ENCODE results near the gene YAP1.

YAP1 gene

DNA sequence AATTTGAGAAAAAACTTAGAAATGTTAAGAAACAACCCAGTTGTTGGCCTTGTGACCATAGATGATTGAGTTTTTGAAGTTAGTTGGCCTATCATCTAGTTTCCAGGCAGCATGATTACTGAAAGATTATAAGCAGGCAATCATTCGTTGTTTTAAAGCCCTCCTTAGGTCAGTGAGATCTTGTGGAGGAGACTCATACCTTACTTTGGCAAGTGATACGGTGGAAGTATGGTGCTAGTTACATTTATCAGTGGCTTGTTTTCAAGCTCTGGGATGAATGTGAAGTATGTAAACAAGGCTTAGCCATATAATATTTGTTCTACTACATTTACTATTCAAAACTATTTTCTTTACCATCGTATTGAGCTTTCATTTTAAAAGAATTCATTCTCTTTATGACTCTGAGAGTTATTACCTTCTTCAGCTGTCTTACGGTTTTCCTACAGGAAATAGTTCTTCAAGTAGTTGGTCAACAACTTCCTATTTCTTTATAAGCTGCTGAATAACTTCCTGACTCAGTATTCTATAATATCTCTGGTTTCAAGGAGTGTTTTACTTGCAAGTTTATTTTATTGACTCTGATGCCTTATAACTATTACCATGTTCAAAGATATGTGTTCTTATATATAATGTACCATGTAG, 7.3 kb downstream of the YAP1 start:
- DNase-seq = no peak

DNA sequence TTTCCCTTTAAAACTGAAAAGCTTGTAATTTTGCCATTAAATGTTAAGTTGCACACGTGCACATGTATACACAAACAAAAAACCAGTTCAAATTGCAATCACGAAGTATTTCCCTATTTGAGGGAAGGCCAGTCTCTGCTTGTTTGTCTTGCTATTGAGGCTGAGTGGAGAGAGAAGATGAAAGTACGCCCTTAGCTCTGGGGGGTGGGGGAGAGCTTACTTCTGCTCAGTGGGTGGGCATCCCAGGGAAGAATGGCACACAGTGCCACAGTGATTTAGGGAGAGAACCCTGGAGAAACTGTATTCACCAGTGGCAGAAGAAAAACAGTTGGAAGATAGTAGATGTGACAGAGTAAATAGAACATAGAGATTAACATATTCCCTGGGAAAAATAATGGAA, 8.7 kb downstream of the YAP1 start:
- no peak for DNase-seq

DNA sequence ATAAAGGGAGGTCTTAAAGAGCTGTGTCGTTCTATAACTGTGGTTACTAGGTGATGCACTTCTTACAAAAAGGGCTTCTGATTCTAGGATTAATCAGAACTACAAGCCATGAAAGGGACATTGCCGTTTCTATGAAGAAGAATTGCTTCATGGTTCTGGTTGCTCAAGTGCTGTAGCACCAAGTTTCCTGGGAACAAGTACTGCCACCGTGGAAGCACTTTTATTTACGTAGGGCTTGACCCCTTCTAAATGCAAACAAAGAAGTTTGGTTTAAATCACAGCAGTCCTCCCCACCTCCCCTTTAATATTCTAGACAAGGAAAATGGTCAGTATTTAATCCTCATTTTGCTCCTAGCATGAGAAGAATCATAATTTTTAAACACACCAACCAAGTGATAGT, 9.8 kb downstream of the YAP1 start:
- DNase-seq = no peak

DNA sequence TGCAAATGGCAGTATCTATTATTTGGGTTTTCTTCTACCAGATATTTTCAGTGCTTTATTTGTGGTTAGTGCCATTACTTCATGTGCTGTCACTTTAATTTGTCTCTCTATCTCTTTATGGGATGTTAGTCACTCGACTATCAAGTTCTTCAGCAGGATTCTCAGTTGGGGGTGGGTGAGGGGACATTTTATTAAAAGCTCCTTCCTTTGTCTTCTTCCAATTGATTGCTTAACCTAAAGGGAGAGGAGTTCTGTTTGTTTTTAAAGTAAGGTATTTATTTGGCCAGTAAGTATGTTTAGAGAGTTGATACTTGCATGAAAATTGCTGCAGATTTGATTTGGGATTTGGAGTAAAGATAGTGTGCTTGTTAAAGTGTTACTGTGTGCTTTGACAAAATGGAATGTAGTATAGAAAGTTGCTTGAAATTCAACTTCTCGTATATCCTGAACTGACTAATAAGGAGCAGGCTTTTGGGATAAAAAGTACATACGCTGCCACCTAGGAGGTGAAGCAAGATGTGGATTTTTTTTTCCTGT, 10.3 kb downstream of the YAP1 start:
- DNase-seq = no peak

DNA sequence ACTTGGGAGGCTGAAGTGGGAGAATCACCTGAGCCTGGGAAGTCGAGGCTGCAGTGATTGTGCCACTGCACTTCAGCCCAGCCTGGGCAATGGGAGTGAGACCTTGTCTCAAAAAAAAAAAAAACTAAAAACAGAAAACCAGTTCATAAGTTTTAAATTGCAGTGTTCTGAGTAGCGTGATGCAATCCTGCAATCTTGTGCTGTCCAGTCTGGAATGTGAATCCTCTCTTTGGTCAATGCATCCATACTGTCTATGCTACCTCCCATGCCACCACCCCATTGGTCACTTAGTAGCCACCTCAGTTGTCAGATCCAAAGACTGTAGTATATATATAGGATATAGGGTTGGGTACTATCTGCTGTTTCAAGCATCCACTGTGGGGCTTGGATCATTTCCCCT, 11.1 kb downstream of the YAP1 start:
- DNase-seq = no peak

DNA sequence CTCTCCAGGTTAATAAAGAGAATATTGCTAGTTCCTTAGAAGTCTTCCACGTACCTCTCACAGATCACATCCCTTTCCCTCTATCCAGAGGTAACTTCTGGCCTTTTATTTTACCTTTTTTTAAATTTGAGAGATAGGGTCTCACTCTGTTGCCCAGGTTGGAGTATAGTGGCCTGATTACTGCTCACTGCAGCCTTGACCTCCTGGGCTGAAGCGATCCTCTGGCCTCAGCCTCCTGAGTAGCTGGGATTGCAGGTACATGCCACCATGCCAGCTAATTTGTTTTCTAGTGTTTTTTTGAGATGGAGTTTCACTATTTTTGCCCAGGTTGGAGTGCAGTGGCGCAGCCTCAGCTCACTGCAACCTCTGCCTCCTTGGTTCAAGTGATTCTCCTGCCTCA, 24.4 kb downstream of the YAP1 start:
- no peak for DNase-seq

DNA sequence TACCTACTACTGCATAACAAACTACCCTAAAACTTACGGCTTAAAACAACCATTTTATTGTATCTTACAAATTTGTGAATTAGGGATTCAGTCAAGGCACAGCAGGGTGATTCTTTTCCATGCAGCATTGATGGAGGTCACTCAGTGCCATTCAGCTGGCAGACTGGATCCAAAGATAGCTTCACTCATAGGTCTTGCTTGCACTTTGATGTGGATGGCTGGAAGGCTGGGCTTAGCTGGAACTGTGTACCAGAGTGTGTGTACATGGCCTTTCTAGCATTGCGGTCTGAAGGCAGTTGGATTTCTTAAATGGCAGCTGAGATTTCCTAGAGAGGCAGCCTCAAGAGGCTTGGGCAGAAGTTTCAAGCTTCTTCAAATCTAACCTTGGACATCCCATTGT, 25.0 kb downstream of the YAP1 start:
- DNase-seq = no peak

DNA sequence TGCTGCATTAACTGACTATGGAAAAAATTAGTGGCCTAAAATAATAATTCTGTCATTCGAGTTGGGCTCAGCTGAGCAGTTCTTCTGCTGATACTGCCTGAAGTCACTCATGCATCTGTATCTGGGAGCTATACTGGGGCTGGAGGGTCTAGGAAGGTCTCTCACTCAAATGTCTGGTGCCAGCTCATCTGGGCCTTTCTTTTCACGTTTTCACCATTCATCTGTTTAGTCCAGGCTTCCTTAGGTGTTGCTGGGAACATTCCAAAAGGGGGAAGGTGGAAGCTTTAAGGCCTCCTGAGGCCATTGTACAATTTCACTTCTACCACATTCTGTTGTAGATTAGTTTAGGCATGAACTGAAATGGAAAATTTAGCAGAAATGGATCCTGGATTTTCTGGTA, 28.0 kb downstream of the YAP1 start:
- DNase-seq = no peak

DNA sequence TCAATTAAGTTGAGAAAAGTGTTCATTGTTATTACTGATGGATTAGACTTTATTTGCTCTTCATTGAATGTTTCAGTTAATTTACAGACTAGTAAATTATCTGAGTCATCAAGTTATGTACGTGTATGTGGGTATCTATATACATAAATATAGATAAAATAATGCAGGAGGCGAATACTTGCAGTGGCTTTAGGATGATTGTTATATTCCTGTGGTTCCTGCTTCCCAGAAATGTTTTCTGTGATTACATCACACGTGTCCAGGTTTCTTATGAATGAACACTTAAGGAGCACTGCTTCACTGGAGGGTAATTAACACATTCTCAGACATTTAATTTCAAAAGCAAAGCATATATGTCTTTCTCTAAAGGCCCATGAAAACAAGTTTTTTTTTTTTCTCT, 28.4 kb downstream of the YAP1 start:
- DNase-seq = no peak

DNA sequence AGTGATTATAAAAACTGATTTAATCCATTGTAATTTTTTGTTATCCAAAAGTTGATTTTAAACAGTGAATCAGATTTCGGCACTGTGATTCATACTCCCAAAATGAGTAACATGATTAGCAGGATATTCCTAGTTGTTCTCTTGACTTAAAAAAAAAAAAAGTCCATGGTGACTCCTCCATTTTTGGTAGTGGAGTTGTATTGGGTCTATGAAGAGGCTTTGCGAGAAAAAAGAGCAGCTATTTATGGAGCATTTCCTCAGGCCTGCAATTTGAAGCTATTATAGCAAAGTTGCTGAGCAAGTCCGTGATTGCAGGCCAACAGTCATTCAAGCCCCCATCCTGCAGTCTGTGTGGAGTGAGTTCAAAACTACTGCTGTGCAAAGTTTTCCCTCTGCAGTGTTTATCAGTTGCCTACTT, 28.8 kb downstream of the YAP1 start:
- no peak for DNase-seq

DNA sequence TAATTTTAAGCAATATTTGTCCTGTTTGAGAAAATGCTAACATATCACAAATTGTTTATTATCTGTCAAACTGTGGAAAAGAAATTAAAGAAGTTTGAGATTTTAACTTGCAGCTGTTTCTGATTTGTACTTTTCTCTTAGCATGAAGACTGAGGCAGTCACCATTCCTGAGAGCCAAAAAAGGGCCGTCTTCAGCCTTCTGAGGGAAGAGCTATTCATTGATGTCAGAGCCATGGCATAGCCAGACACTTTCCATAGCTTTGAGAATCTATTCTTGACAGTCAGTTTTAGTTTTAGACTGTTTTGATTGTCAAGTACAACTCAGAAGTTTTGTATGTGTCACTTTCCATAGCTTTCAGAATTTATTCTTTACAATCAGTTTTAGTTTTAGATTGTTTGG, 32.1 kb downstream of the YAP1 start:
- no peak for DNase-seq

DNA sequence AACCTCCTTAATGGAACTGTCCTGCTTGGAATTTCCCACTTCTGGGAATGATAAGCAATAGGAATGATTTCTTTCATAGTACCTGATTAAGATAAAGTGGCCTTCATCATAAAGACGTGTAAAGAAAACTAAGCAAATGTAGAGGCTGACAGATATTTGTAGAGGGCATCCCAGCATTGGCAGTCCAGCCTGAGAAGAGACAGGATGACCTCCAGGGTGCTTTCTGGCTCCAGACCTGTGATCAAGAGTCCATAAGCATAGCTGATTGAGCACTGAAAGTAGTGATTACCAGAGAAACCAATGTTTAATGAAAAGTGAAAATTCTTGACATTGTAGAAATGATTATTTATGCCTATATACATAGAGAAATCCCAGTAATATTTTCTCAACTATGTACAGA, 33.6 kb downstream of the YAP1 start:
- no peak for DNase-seq

DNA sequence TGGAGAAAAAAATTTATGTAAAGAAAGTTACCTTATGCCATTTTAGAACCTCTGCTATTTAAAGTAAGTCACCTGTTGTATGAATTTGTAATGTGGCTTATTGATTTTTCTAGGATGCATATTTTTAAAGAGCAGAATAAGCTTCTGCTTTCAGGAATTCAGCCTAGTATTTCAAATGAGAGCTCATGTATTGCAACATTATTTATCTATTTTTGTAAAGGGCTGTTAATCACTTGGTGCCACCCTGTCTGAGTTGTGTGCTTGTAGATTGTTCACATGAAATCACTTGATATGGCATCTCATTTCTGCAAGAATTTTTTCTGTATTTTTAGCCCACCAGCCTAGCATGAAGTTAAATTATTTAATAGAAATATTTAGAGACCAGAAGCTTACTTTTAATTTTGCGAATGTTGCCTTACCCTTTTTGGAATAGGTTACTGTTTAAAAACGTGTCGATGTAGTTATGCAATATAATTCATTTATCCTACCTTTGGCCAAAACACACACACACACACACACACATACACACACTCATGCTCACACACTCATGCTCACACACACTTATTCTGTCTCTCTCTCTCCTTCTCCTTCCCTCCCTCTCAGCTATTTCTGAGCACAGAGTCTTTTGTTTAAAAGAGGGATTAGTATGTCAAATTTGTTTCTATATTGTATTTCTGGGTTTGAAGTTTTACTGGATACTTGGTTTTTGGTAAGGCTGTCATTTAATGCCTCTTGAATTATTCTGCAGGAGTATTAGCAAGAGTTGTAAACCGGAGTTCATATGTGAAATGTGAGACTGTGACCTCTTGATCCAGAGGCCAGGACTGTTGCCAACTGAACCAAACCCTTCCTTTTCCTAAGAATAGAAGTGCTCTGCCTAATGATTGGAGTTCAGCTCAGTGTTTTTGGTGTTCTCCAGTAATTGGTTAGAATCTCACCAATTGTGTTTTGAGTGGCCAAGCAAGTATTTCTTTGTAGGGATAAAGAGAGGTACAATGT, 34.4 kb downstream of the YAP1 start:
- no peak for DNase-seq

DNA sequence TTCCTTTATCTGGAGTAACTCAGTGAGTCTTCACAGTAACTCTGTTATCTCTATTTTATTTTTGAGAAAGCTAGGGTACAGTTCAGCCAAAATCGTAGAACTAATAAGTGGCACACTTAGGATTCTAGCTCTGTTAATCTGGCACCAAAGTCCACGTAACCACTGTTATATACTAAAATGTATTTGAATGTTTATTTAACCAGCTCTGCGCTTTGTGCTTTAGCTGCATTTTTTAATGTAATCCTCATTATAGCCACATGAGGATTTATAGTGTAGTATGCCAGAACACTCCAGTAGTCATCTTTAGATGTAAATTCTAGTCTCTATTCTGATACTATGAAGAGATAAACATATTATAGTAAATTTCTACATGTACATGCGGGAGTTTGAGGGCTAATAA, 36.8 kb downstream of the YAP1 start:
- no peak for DNase-seq

DNA sequence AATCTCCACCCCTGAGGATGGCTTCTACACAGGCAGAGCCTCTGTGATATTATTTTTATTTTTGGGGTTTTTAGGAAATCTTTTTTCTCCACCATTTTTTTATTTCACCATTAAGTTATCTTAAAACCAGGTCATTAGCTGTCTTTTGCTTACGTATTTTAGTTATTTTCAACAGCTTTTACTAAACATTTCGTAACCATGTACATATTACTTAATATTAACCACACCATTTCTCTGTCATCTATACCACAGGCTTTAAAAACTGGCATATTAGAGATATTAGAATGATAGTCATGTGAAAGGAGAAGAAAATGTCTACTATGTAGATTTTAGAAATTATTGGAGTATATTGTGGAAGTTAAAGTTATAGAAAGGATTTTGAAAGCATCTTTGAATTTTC, 37.4 kb downstream of the YAP1 start:
- no peak for DNase-seq

DNA sequence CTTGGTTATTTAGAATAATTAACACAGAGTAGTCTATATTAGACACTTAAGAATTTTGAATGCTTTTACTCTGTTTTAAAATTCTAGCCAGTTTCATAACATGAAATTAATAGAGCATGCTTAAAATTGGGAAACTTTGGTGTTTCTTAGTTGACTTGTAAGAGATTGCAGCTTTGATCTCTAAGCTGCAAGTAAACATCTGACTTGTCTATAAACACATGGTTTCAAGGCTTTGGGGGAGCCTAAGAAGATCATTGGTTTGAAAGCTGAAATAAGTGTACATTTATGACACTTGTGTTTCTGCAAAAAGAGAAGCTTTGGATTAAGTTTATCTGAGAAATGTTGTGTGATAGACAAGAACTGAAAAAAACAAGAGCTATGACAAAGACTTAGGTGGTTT, 37.8 kb downstream of the YAP1 start:
- no peak for DNase-seq

DNA sequence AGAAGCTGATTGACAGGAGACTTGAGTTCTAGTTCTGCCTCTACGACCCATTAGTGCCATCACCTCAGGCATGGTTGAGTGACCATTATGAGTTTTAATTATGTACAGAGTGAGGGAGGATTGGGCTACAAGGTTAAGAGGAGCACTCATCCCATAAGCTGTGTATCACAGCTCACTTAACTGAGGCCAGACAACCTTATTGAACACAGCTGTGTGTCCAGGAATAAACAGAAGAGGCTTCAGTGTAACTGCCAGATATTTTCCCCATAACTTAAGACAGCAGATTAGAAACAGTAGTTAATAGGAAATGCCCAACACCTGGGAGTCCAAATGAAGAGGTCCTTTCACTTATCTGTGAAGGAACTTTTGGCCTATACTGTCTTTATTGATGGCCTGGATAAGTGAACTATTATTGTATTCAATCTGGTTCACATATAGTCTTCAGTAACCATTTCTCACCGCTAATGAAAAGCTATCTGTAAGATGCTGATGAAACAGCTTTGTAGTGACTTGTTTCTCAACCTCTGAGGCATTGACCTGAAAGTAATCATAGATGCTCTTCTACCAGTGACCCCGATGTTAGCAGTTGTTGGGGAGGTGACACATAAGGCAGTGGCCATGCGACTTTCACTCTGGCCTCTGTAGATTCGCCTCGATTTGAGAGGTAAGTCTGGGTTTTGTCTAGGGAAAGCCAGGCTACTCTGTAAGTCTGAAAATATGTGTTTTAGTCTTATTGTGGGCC, 41.7 kb downstream of the YAP1 start:
- DNase-seq = no peak

DNA sequence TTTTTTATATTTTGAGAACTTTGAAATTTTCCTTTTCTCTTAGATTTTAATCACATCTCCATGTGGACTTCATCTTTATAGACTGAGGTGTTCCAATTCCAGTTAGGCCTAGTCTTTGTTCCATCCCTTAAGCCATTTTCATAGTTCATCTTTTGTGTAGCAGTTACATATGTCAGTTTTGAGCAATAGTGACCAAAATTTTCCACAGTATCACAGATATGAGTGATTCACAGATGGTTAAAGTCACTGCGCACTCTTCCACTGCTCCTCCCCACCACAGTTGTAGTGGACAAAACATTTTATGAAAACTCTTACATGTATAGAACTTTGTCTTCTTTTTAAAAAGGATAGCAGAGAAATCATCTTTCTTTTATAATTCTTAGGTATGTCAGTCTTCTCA, 42.8 kb downstream of the YAP1 start:
- no peak for DNase-seq

DNA sequence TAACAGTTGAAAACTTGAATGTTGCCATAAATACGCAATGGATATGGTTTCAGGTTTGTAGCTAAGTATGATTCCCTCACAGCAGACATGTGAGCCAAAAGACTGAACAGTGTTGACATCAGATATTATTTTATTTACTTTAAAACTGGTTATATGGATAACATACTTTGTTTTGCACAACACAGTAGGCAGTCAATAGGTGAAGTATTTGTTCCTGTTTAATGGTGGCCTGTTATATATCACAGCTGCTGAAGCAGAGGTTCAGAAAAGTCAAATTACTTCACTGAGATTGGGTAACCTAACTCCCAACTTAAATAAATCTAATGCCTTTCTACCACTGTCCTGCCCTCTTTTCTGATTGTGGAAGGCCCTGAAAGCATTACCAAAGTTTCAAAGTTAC, 44.6 kb downstream of the YAP1 start:
- no peak for DNase-seq

DNA sequence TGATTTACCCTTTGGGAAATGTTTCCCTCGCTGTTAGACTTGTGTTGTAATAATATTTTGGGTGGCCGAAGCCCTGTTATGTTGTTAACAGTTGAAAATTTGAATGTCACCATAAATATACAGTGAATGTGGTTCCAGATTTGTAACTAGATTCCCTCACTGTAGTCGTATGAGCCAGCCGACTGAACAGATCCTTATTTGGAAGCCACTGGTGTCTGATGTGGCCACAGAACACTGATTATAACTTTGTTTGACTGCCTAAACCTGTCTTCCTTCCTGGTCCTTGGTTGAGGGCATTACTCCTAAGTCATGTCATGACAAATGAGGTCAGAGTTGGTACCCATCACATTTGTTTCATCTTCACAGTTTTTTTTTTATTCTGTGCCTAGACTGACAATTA, 45.4 kb downstream of the YAP1 start:
- no peak for DNase-seq

DNA sequence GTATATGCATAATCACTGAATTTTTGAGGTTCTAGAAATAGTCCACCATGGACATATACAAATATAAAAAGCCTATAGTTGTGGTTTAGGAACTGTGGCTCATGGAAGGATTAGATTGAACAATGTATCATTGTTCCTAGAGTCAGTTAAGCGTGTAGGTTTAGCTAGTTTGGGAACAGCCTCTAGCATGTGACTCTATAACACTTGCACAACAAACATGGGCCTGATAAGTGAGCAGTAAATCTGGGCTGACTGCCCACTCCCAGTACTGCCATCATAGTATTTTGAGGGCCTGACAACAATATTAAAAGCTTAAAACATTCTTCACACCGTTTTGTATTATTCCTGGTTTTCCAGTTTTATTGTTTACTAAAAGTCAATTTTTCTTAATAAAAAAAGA, 47.0 kb downstream of the YAP1 start:
- DNase-seq = no peak

DNA sequence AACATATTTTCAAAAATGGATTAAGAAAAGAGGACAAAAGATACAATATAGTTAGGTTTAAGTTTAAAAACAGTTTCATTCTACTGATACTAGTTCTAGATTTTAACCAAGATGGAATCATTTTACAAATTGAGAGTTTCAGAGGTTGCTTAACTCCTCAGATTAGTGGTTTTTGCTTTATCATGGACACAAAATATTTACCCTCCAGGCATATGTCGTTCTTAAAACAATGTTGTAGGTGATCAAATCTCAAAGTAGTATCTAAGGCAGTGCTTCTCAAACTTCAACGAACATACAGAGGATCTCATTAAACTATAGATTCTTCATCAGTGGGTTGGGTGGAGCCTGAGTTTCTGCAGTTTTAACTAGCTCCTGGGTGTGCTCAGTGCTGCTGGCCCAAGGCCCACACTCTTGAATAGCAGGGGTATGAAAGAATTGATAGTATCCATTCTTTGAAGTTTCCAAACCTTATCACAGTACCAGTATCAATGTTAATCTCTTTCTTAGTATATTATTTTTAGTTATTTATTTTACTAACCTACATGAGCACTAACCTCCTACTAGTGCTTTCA, 48.0 kb downstream of the YAP1 start:
- DNase-seq = no peak

DNA sequence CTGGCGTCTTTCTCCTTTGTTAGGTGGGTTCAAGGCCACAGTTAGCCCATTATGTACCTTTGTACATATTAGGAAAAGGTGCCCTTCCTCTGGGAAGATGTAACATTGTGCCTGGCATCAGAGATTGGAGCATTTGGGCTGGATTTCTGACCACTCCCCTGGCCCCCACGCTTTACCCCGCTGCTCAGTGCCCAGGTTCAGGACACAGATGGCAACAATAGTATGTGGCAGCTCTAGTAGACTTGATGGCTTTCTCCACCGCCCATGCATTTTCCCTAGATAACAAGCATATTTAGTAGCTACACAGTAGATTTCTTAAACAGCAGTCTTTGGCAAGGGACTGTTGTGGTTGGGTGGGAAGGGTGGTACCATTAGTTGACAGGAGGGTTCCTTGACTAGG, 53.1 kb downstream of the YAP1 start:
- DNase-seq = no peak
